GM19438 (cell line): Measurements from ENCODE around the gene TMEM33.
A peak's percentile ranks its signal among the peaks of the same experiment; 100 is the strongest.
"Not testable (repeated sequence)": the region's sequence is repeated elsewhere in the genome, so short reads cannot be mapped to it uniquely, and the experiment has no call there.

ENCODE experiments used
- ATAC-seq: cut with Tn5 transposase; IDR thresholded peaks from one replicate; pipeline ENCODE4 v1.9.1; 2021; ENCODE audit warnings: low read depth; ENCODE audit not compliant: unreplicated experiment

Gene TMEM33

GRCh38 chr4:41934901-41935651 is at the start of gene TMEM33:
TSS of gene TMEM33 (plus strand) at chr4:41935429. CDS start at chr4:41935485, 56 bp downstream.
- peak; percentile 94 for ATAC-seq

GRCh38 chr4:41885456-41885855 is 49.8 kb upstream of the TMEM33 start:
- no peak for ATAC-seq

- ATAC-seq = no peak
Measured at GRCh38 chr4:41887277-41887676, 48.0 kb upstream of the TMEM33 start.

- ATAC-seq = no peak
Measured at GRCh38 chr4:41887821-41888686, 47.2 kb upstream of the TMEM33 start.

- ATAC-seq = no peak
Measured at GRCh38 chr4:41888687-41889074, 46.5 kb upstream of the TMEM33 start.

- no peak for ATAC-seq
Measured at GRCh38 chr4:41889317-41889716, 45.9 kb upstream of the TMEM33 start.

- ATAC-seq = no peak
Measured at GRCh38 chr4:41890085-41890484, 45.1 kb upstream of the TMEM33 start.

- ATAC-seq = no peak
Measured at GRCh38 chr4:41896648-41897047, 38.6 kb upstream of the TMEM33 start.

- no peak for ATAC-seq
Measured at GRCh38 chr4:41897698-41898097, 37.5 kb upstream of the TMEM33 start.

GRCh38 chr4:41909136-41909535 is 26.1 kb upstream of the TMEM33 start:
- not testable (repeated sequence) for ATAC-seq

- no peak for ATAC-seq
Measured at GRCh38 chr4:41912546-41912945, 22.7 kb upstream of the TMEM33 start.

- ATAC-seq = no peak
Measured at GRCh38 chr4:41913509-41913908, 21.7 kb upstream of the TMEM33 start.

- ATAC-seq = no peak
Measured at GRCh38 chr4:41918278-41918677, 17.0 kb upstream of the TMEM33 start.

GRCh38 chr4:41920416-41920815 is 14.8 kb upstream of the TMEM33 start:
- ATAC-seq = not testable (repeated sequence)

GRCh38 chr4:41921476-41921875 is 13.8 kb upstream of the TMEM33 start:
- no peak for ATAC-seq

GRCh38 chr4:41927796-41928499 is 7.3 kb upstream of the TMEM33 start:
- no peak for ATAC-seq

- ATAC-seq = no peak
Measured at GRCh38 chr4:41930139-41930831, 4.9 kb upstream of the TMEM33 start.

- ATAC-seq = no peak
Measured at GRCh38 chr4:41932988-41933387, 2.2 kb upstream of the TMEM33 start.

GRCh38 chr4:41933997-41934503 is 1.2 kb upstream of the TMEM33 start:
- no peak for ATAC-seq

- no peak for ATAC-seq
Measured at GRCh38 chr4:41934514-41934900, 722 bp upstream of the TMEM33 start.
